Left colon (tissue), 2 donors: ENCODE data around the gene L3MBTL3. TPM values are rescaled to one million over a fixed set of nuclear protein-coding genes. Genes with fewer than 3 reads are reported as not detected.
A peak's percentile ranks its signal among the peaks of the same experiment; 100 is the strongest.

Experiments used
- ATAC-seq: fragments of 200-7000 bp; cut with Tn5 transposase; one replicate; pipeline ENCODE4 v1.9.1; 2020; ENCODE audit warnings: mild to moderate bottlenecking, moderate library complexity
- DNase-seq, 2 donors: peaks; one replicate each; pipeline ENCODE4 v3.0.0-alpha.2; 2020
- intact Hi-C, 2 donors: fragments of 100-400 bp; cut with DNase I in 1 of 2; cut with micrococcal nuclease in 1 of 2; formaldehyde crosslinking; loops; one replicate each; pipeline versions ENCODE4 v1.11.2 to v1.14.0; 2022; cut with DNase I, micrococcal nuclease
- total RNA-seq, 2 donors: library from RNA; stranded (reverse); fragmentation: NEBNext Ultra II Directional; extraction: Animal tissue kit (Norgen Biotek cat#: 25700); gene quantifications; one replicate each; pipeline ENCODE4 v1.2.1, GENCODE V29; 2021
- donor health status: DM: no; HTN: no; CAD: no.
- donor health status: DM: yes; HTN: yes; CAD: no.

Gene L3MBTL3
- total RNA-seq, 2 donors from 2014 or later, result 8.4 to 14.9 TPM

GRCh38 chr6:130020073-130020906 lies 1.9 kb downstream of the L3MBTL3 start:
- intact Hi-C loops, result loop anchor here in 1 of 2 donors (10.0 kb wide), 1 partner anchor 415 kb away; no protein-coding TSS in a partner anchor
- ATAC-seq, result peak; percentile 32
- peak; percentile 31 to 55 for DNase-seq

DNA sequence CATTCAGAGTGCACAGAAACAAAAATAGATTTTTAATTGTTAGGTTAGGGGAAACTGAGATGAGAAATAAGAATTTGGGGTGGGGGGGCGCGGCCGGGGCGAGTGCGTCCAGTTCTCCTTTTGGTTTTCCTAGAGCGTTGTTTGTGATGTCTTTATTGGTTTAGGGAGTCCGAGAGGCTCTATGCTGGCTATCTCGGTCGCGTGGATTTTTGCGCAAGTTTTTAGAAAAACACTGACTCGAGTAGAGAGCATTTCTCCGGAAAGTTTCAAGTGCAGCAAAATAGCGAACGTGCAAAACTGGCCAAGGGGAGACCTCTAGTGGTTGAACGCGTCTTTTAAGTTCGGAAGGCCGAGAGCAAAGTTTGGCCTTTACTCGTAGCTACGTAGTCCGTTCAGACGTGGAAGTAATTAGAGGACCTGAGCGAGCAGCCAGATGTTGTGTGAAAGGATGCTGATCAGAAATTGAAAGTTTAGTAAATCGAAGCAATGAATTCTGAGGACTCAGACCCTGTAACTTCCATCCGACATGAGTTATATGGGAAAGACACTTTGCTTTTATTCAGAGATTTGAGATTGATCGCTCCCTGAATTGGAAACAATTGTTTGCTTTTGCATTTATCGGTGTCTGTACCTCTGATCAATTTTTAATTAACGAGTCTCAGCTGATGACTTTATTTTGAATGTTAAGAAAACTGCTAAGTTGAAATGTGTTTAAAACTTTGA lies 2.7 kb downstream of the L3MBTL3 start:
- ATAC-seq, result peak; percentile 80
- intact Hi-C loops, result loop anchor here in 1 of 2 donors (10.0 kb wide), 1 partner anchor 416 kb away; no protein-coding TSS in a partner anchor
- peak; percentile 77 to 80 for DNase-seq

GRCh38 chr6:130026859-130027258 lies 8.5 kb downstream of the L3MBTL3 start:
- intact Hi-C loops, result loop anchor here in 1 of 2 donors (10.0 kb wide), 1 partner anchor 422 kb away; no protein-coding TSS in a partner anchor
- ATAC-seq (no peak), DNase-seq (no peak)

GRCh38 chr6:130027948-130028347 lies 9.6 kb downstream of the L3MBTL3 start:
- ATAC-seq (no peak), DNase-seq (no peak)
- intact Hi-C loops, result loop anchor here in 1 of 2 donors (10.0 kb wide), 1 partner anchor 423 kb away; no protein-coding TSS in a partner anchor

- intact Hi-C loops, result loop anchor here in 1 of 2 donors (10.0 kb wide), 1 partner anchor 424 kb away; no protein-coding TSS in a partner anchor
- DNase-seq (no peak), ATAC-seq (no peak)
Measured at GRCh38 chr6:130029163-130029562, 10.8 kb downstream of the L3MBTL3 start.

DNA sequence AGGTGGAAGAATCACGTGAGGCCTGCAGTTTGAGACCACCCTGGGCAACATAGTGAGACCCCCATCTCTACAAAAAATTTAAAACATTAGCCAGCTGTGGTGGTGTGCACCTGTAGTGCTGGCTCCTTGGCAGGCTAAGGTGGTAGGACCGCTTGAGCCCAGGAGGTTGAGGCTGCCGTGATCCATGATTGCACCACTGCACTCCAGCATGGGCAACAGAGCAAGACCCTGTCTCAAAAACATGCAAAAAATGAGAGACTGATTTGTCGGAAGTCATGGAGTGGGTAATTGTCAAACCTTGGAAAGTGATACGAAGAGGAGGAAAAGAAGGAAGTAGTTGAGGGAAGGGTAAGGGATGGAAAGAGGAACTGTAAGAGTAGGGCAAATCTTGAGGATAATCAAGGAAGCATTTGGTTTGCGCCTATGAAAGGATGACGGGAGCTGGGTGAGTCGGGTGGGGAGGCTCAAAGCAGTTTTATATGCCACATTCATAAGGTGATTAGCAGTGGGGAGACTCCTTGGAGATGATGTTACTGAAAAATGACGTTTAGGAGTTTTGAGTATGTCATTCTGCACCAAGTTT lies 14.5 kb downstream of the L3MBTL3 start:
- intact Hi-C loops, result no loop called here
- ATAC-seq, result no peak
- DNase-seq, result no peak

DNA sequence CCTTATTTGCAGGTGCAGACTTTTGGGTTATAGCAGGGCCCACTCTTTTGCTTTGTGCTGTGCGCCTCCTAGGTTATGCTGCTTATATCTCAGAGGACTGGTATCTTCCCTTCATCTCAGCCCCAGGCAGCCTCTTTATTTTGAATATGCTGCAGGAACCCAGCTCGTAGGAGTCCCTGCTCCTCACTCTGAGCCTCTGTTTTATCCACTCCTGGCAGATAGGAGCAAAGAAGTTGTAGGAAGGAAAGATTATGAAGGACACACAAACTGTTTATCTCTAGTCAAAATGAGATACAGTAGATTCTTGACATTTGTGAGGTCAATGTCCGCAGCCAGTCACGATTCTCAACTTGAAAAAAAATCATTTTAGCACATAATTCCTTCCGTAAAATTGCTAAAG lies 15.6 kb downstream of the L3MBTL3 start:
- intact Hi-C loops, result no loop called here
- DNase-seq, result no peak
- no peak for ATAC-seq

- peak; percentile 43 for ATAC-seq
Measured at GRCh38 chr6:130034378-130035146, 16.2 kb downstream of the L3MBTL3 start.

GRCh38 chr6:130035211-130035610 lies 16.8 kb downstream of the L3MBTL3 start:
- ATAC-seq (no peak), DNase-seq (no peak)
- intact Hi-C loops, result no loop called here

More at GRCh38 chr6:130034378-130035146, 16.2 kb downstream of the L3MBTL3 start:
- DNase-seq, result no peak
- intact Hi-C loops, result no loop called here

DNA sequence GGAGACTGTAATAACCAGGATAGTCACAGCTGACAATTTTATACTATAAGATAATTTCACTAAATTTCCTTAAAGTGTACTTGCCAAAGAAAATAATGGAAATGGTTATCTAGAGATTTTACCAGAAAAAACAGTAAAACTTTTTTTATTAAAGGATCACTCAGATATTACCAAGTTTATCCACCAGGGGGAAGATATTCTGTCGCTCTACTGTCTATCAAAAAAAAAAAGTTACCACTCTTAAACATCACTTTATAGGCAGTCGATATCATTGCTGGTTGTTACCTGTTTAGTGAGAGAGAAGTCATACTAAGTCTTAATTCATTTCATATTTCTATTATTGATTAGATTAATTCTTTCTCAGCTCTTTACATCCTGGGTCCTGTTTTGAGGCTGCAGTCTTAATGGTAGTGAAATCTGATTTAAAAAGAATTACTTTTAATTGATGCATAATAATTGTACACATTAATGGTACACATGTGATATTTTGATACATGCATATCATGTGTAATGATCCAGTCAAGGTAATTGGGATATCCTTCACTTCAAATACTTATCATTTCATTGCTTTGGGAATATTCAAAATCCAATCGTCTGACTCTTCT lies 18.9 kb downstream of the L3MBTL3 start:
- DNase-seq (no peak), ATAC-seq (no peak)
- intact Hi-C loops, result no loop called here

- ATAC-seq (no peak), DNase-seq (no peak)
- intact Hi-C loops, result no loop called here
Measured at GRCh38 chr6:130041594-130041993, 23.2 kb downstream of the L3MBTL3 start.

DNA sequence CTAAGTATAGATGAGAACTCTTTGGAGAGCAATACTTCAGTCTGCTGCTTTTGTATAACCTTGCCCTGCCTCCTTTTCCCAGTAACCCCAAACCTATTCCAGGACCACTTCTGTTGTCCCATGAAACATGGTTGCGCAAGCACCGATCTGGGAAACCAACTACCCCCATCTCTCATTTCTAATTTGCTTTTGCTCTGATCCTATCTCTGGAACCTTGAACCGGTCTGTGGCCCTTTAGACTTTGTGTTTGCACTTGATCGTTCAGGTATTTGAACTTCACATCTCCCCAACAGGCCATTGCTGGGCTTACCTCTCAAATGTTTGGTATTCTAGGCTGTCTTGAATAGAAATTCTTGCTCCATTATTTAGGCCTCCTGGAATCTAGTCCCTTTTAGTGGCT lies 25.0 kb downstream of the L3MBTL3 start:
- no peak for DNase-seq
- intact Hi-C loops, result no loop called here
- ATAC-seq, result no peak

DNA sequence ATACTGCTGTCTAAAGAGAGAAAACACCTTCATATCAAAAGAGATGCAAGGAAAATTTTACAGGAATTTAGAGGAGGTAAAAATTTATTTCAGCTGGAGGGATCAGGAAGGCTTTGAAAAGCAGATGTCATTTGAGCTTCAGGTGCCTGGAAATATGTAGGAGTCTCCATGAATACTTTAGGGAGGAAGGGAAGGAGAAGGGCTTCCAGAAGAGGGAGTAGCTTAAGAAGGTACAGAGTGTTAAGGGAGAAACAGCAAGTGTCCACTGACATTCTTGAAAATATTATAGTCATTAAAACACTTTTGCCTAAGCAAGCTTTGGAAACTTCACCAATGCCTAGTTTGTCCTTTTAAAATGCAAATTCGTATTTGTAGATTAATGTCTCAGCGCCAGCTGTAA lies 27.2 kb downstream of the L3MBTL3 start:
- DNase-seq, result no peak
- ATAC-seq, result no peak
- intact Hi-C loops, result no loop called here

GRCh38 chr6:130046671-130047070 lies 28.3 kb downstream of the L3MBTL3 start:
- intact Hi-C loops, result no loop called here
- DNase-seq (no peak), ATAC-seq (no peak)

DNA sequence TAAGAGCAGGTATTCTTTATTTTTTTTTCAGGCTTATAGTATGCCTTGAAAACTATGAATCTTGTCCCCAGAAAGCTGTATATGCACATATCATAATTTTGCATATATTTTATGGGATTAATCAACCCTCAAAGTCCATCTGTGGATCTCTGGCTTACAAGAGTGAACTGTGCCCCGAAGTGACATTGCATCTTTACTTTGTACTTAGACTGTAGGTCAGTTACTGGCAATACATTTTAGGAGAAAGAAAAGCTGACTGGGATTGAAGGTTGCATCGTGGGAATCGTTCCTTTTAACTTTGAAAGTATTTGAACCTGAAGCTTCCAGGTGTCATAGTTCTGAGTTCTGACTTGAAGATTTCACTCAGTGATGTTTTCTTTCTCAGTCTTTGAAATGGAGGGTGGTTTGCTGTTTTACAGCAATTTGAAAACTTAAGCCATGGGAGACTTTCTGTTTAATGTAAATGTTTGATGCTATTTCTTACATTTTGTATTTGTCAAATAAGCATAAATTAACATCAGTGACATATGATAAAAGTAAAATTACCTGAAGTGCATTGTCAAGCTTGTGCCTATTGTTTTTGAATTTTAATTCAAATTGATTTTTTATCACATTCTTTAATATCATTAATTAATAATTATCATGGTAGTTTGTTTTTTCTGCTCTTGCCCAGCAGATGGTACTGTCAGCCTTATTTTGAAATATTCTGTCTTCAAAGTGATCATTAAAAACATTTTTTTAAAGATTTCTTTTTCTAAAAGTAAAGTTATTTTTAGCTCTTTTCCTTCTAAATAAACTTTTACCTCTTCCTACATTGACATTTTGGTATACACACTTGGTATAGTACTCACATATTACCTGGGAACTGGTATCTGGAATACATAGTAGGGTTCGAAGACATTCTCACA lies 29.0 kb downstream of the L3MBTL3 start:
- ATAC-seq (no peak), DNase-seq (no peak)
- intact Hi-C loops, result no loop called here

DNA sequence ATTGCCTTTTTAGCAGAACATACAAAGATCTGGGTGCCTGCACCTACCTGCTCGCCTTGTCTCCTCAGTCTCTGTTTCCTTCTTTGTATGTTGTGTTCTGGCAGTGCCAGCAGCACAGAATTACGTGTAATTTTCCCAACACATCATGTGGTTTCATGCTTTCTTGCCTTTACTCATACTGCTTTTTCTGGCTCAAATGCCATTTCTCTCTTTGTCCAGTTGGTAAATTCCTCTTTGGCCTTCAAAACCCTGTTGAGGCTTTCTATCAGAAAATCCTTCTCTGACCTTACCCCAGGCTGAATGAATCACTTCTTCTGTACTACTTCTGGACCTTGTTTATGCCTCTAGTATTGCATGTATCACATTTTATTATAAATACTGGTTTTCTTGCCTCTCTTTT lies 31.8 kb downstream of the L3MBTL3 start:
- ATAC-seq (no peak), DNase-seq (no peak)
- intact Hi-C loops, result no loop called here

- ATAC-seq, result no peak
- intact Hi-C loops, result no loop called here
- no peak for DNase-seq
Measured at GRCh38 chr6:130054725-130055124, 36.3 kb downstream of the L3MBTL3 start.
